ENCODE data around the gene EEF1G.

- TF ChIP-seq CTCF (IDR thresholded peaks at IDR 0.05) (no peak), POLR2AphosphoS5 (IDR thresholded peaks at IDR 0.05) (no peak), EP300 (IDR thresholded peaks at IDR 0.05) (no peak), POLR2A (IDR thresholded peaks at IDR 0.05) (no peak)
Observed at GRCh38 chr11:62611705-62612365, 38.1 kb upstream of the EEF1G start.

All from sigmoid colon (tissue), 4 donors.